ENCODE data around the gene DIAPH2.

The DIAPH2 gene

GRCh38 chrX:97046867-97047266 is 362.2 kb downstream of the DIAPH2 start:
- Histone ChIP-seq H3K36me3 (ENCODE audit: insufficient read depth, low read length) (no peaks in the 10 kb centered on the region), H2AFZ (ENCODE audit: low read length) (no peak overlapping the region), H3K27me3 (ENCODE audit: insufficient read depth, low read length, poor library complexity, severe bottlenecking) (no peaks in the 10 kb centered on the region), H3K9ac (ENCODE audit: low read depth, low read length, poor library complexity, severe bottlenecking) (no peak overlapping the region), H3K9me3 (ENCODE audit: insufficient read depth, low read depth, low read length) (no peaks in the 10 kb centered on the region), H4K20me1 (ENCODE audit: insufficient read depth, low read length, poor library complexity, severe bottlenecking) (no peaks in the 10 kb centered on the region), H3K4me2 (ENCODE audit: low read depth, low read length, poor library complexity, severe bottlenecking) (no peak overlapping the region), H3K79me2 (ENCODE audit: insufficient read depth, low read length) (no peaks in the 10 kb centered on the region), H3K4me1 (ENCODE audit: insufficient read depth, low read length, poor library complexity, severe bottlenecking) (no peaks in the 10 kb centered on the region), H3K9me2 (replicated peaks; ENCODE audit: low read depth, low read length) (no peaks in the 10 kb centered on the region), H3F3A (ENCODE audit: low read depth) (no peaks in the 10 kb centered on the region), H3K4me3 (ENCODE audit: low read length, poor library complexity, severe bottlenecking) (no peak overlapping the region)
- TF ChIP-seq, protein P1, sequence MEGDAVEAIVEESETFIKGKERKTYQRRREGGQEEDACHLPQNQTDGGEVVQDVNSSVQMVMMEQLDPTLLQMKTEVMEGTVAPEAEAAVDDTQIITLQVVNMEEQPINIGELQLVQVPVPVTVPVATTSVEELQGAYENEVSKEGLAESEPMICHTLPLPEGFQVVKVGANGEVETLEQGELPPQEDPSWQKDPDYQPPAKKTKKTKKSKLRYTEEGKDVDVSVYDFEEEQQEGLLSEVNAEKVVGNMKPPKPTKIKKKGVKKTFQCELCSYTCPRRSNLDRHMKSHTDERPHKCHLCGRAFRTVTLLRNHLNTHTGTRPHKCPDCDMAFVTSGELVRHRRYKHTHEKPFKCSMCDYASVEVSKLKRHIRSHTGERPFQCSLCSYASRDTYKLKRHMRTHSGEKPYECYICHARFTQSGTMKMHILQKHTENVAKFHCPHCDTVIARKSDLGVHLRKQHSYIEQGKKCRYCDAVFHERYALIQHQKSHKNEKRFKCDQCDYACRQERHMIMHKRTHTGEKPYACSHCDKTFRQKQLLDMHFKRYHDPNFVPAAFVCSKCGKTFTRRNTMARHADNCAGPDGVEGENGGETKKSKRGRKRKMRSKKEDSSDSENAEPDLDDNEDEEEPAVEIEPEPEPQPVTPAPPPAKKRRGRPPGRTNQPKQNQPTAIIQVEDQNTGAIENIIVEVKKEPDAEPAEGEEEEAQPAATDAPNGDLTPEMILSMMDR (conservative IDR thresholded peaks at IDR 0.05; ENCODE audit: low read length): no peak
- no peak for TF ChIP-seq EZH2phosphoT487 (IDR thresholded peaks at IDR 0.05; ENCODE audit: borderline replicate concordance)

- H3K9me2 ChIP-seq (replicated peaks; ENCODE audit: low read depth, low read length): no peaks in the 10 kb centered on the region
- no peaks in the 10 kb centered on the region for H3K4me1 ChIP-seq (ENCODE audit: insufficient read depth, low read length, poor library complexity, severe bottlenecking)
- no peak overlapping the region for H2AFZ ChIP-seq (ENCODE audit: low read length)
- H3K36me3 ChIP-seq (ENCODE audit: insufficient read depth, low read length): no peaks in the 10 kb centered on the region
- no peaks in the 10 kb centered on the region for H3K27me3 ChIP-seq (ENCODE audit: insufficient read depth, low read length, poor library complexity, severe bottlenecking)
- H4K20me1 ChIP-seq (ENCODE audit: insufficient read depth, low read length, poor library complexity, severe bottlenecking): no peaks in the 10 kb centered on the region
- H3K79me2 ChIP-seq (ENCODE audit: insufficient read depth, low read length): no peaks in the 10 kb centered on the region
- TF ChIP-seq EZH2phosphoT487 (IDR thresholded peaks at IDR 0.05; ENCODE audit: borderline replicate concordance): no peak
- TF ChIP-seq, protein P1 (conservative IDR thresholded peaks at IDR 0.05; ENCODE audit: low read length): no peak
- no peaks in the 10 kb centered on the region for H3F3A ChIP-seq (ENCODE audit: low read depth)
- no peak overlapping the region for H3K4me3 ChIP-seq (ENCODE audit: low read length, poor library complexity, severe bottlenecking)
- no peak overlapping the region for H3K4me2 ChIP-seq (ENCODE audit: low read depth, low read length, poor library complexity, severe bottlenecking)
- H3K9ac ChIP-seq (ENCODE audit: low read depth, low read length, poor library complexity, severe bottlenecking): no peak overlapping the region
- no peaks in the 10 kb centered on the region for H3K9me3 ChIP-seq (ENCODE audit: insufficient read depth, low read depth, low read length)
These were observed 365.8 kb downstream of the DIAPH2 start for GRCh38 chrX:97050392-97050791.

DNA sequence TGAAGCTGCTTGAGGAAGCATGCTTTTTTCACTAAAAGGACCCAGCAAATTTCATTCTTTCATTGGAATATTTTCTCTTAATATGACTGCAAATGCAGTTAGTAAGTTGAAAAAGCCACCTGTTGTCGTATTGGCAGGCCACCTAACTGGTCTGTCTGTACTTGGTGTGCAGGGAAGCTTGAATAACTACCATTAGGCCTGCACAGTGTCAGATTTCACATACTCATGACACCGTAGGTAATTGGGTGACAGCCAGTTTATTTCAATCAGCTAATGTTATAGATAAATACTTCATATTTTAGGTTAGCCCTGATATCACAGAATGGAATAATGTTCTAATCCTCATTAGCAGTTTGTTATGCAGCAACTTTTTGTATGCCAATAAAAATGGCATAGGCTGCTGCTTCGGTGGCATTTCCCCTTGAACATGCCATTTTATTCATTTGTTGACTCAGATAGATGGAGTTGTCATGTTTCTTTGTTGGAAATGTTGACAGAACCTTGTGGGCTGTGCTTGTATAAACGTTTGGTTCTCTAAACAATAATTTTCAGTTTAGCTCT is 372.8 kb downstream of the DIAPH2 start:
- no peaks in the 10 kb centered on the region for H3K79me2 ChIP-seq (ENCODE audit: insufficient read depth, low read length)
- no peak overlapping the region for H3K4me2 ChIP-seq (ENCODE audit: low read depth, low read length, poor library complexity, severe bottlenecking)

More for the DNA sequence above, 372.8 kb downstream of the DIAPH2 start:
- Histone ChIP-seq H3K4me3 (ENCODE audit: low read length, poor library complexity, severe bottlenecking) (no peak overlapping the region), H4K20me1 (ENCODE audit: insufficient read depth, low read length, poor library complexity, severe bottlenecking) (no peaks in the 10 kb centered on the region), H3K36me3 (ENCODE audit: insufficient read depth, low read length) (no peaks in the 10 kb centered on the region), H3K9ac (ENCODE audit: low read depth, low read length, poor library complexity, severe bottlenecking) (no peak overlapping the region), H3K4me1 (ENCODE audit: insufficient read depth, low read length, poor library complexity, severe bottlenecking) (no peaks in the 10 kb centered on the region), H3F3A (ENCODE audit: low read depth) (no peaks in the 10 kb centered on the region), H3K9me3 (ENCODE audit: insufficient read depth, low read depth, low read length) (no peaks in the 10 kb centered on the region), H2AFZ (ENCODE audit: low read length) (no peak overlapping the region), H3K9me2 (replicated peaks; ENCODE audit: low read depth, low read length) (no peaks in the 10 kb centered on the region), H3K27me3 (ENCODE audit: insufficient read depth, low read length, poor library complexity, severe bottlenecking) (no peaks in the 10 kb centered on the region)
- no peak for TF ChIP-seq EZH2phosphoT487 (IDR thresholded peaks at IDR 0.05; ENCODE audit: borderline replicate concordance)
- TF ChIP-seq, protein P1 (conservative IDR thresholded peaks at IDR 0.05; ENCODE audit: low read length): no peak
